Vein endothelial cell (primary cell): ENCODE results near the gene PRAMEF7. TPM values are rescaled to one million over a fixed set of nuclear protein-coding genes. Genes with fewer than 3 reads are reported as not detected.

ENCODE experiments used
- small RNA-seq: library from RNA; depleted of rRNA; stranded (forward); fragments of <200 nt; gene quantifications from one replicate; pipeline ENCODE3, GENCODE V24; 2012
- total RNA-seq: library from RNA; depleted of rRNA; stranded (reverse); fragments of >200 nt; gene quantifications from 2 replicates; pipeline ENCODE4 v1.2.3, GENCODE V29; 2012

The PRAMEF7 gene
- not detected in 2 replicates for total RNA-seq

DNA sequence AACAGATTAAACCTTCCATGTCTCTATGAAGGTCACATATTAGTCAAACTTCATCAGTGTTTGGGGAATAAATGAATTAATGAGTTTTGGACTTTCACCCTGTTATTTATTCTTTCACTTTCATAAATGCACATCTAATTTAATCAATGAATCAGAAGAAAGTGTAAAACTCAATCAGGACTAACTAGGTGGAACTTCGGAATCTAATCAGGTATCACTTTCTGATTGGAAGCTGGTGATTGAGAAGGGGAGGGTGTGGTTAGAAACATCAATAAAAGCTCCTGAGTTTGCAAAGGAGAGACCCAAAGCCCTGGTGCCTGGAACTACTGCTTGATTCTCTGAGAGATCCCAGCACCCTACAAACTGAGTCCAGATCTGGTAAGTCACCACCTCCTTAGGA is at the start of gene PRAMEF7:
TSS of gene PRAMEF7 (plus strand) at position 301 of the 400 bp plus-strand sequence. CDS start 1,083 bp downstream, outside the sequence.

GRCh38 chr1:12886101-12886500 is 30.3 kb upstream of the PRAMEF7 start, which contains the start of gene PRAMEF4:
Gene PRAMEF4 (minus strand): TSS chr1:12886201. CDS start chr1:12883394, 2,807 bp downstream.

DNA sequence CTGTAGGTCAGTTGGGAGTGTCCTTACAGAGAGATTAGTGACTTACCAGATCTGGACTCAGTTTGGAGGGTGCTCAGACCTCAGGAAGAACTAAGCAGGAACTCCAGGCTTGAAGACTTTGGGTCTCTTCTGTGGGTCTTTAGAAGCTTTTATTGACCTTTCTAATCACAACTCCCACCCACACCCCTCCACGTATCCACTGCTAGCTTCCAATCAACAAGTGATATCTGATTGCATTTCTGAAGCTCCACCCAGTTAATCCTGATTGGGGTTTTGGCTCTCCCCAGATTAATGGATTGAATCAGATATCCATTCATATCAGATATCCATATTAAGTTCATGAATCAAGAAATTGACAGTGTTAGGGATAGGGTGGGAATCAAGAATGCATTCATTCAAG is 18.2 kb upstream of the PRAMEF7 start, which contains the start of gene PRAMEF10:
TSS of gene PRAMEF10 (minus strand) at position 101 of the 400 bp plus-strand sequence. CDS start 2,423 bp downstream, outside the sequence.

GRCh38 chr1:12947480-12947879 is 31.1 kb downstream of the PRAMEF7 start, which contains the start of gene PRAMEF6:
Gene PRAMEF6 (minus strand): TSS chr1:12947580. CDS start chr1:12942518, 5,062 bp downstream.

Small RNA genes within 50 kb of the gene (small RNA-seq; reads per million reads assigned to genes)
- not detected for gene RNU6-1072P

Other genes starting within 250 kb of the PRAMEF7 start
- not detected in 2 replicates for gene AADACL3, start 200.5 kb upstream of the PRAMEF7 start, total RNA-seq
- not detected in 2 replicates for gene CFAP107, start 170.4 kb upstream of the PRAMEF7 start, total RNA-seq
- not detected in 2 replicates for gene PRAMEF12, start 142.9 kb upstream of the PRAMEF7 start, total RNA-seq
- gene PRAMEF1, start 125.2 kb upstream of the PRAMEF7 start, total RNA-seq, result not detected in 2 replicates
- gene PRAMEF11, start 85.2 kb upstream of the PRAMEF7 start, total RNA-seq, result not detected in 2 replicates
- gene HNRNPCL1, start 67.9 kb upstream of the PRAMEF7 start, total RNA-seq, result not detected in 2 replicates
- gene PRAMEF2, start 59.5 kb upstream of the PRAMEF7 start, total RNA-seq, result not detected in 2 replicates
- not detected in 2 replicates for gene PRAMEF4, start 30.4 kb upstream of the PRAMEF7 start, total RNA-seq
- gene PRAMEF10, start 18.3 kb upstream of the PRAMEF7 start, total RNA-seq, result not detected in 2 replicates
- gene PRAMEF6, start 31.0 kb downstream of the PRAMEF7 start, total RNA-seq, result not detected in 2 replicates
- not detected in 2 replicates for gene PRAMEF27, start 140.0 kb downstream of the PRAMEF7 start, total RNA-seq
- gene HNRNPCL3, start 144.2 kb downstream of the PRAMEF7 start, total RNA-seq, result not detected in 2 replicates
- not detected in 2 replicates for gene PRAMEF25, start 154.2 kb downstream of the PRAMEF7 start, total RNA-seq
- gene HNRNPCL2, start 200.2 kb downstream of the PRAMEF7 start, total RNA-seq, result not detected in 2 replicates
- gene PRAMEF26, start 239.4 kb downstream of the PRAMEF7 start, total RNA-seq, result not detected in 2 replicates
- not detected in 2 replicates for gene HNRNPCL4, start 249.0 kb downstream of the PRAMEF7 start, total RNA-seq